ENCODE data around the gene GRK5. TPM values are rescaled to one million over a fixed set of nuclear protein-coding genes. Genes with fewer than 3 reads are reported as not detected.

The GRK5 gene
- total RNA-seq, 2 donors from 2014 or later: 85.3 to 90.2 TPM

- TF ChIP-seq CTCF (IDR thresholded peaks at IDR 0.05): no peak
- DNase-seq (ENCODE audit: low spot score) (no peak), ATAC-seq (ENCODE audit: insufficient number of reproducible peaks, low FRiP score, low read depth) (no peak)
- Histone ChIP-seq H3K36me3 (peaks cover 3% of the 10 kb centered on the region), H3K27me3 (replicated peaks; ENCODE audit: insufficient read depth) (no peaks in the 10 kb centered on the region), H3K4me1 (ENCODE audit: control insufficient read depth in 1 of 2, low read depth in 2 of 2) (peaks cover 44 to 71% of the 10 kb centered on the region in 2 donors), H3K9me3 (no peaks in the 10 kb centered on the region), H3K27ac (no peak overlapping the region), H3K4me3 (no peak overlapping the region)
Measured at GRCh38 chr10:119292968-119293760, 85.8 kb downstream of the GRK5 start.

GRCh38 chr10:119296703-119297102 lies 89.3 kb downstream of the GRK5 start:
- peaks cover 26 to 64% of the 10 kb centered on the region in 2 donors for H3K4me1 ChIP-seq (ENCODE audit: control insufficient read depth in 1 of 2, low read depth in 2 of 2)
- DNase-seq (ENCODE audit: low spot score) (no peak), ATAC-seq (ENCODE audit: insufficient number of reproducible peaks, low FRiP score, low read depth) (no peak)
- no peak overlapping the region for H3K4me3 ChIP-seq
- H3K9me3 ChIP-seq: no peaks in the 10 kb centered on the region
- H3K36me3 ChIP-seq: peaks cover 3% of the 10 kb centered on the region
- no peaks in the 10 kb centered on the region for H3K27me3 ChIP-seq (replicated peaks; ENCODE audit: insufficient read depth)
- H3K27ac ChIP-seq: peak overlapping the region in 1 of 2 donors; percentile 19
- TF ChIP-seq CTCF (IDR thresholded peaks at IDR 0.05): no peak

- TF ChIP-seq CTCF (IDR thresholded peaks at IDR 0.05): no peak
- DNase-seq (ENCODE audit: low spot score): no peak
- H3K4me1 ChIP-seq (ENCODE audit: control insufficient read depth in 1 of 2, low read depth in 2 of 2): peaks cover 29 to 71% of the 10 kb centered on the region in 2 donors
- H3K27ac ChIP-seq: peak overlapping the region in 1 of 2 donors; percentile 19
- peaks cover 3% of the 10 kb centered on the region for H3K36me3 ChIP-seq
- no peaks in the 10 kb centered on the region for H3K27me3 ChIP-seq (replicated peaks; ENCODE audit: insufficient read depth)
- no peak overlapping the region for H3K4me3 ChIP-seq
- no peak for ATAC-seq (ENCODE audit: insufficient number of reproducible peaks, low FRiP score, low read depth)
- no peaks in the 10 kb centered on the region for H3K9me3 ChIP-seq
Measured at GRCh38 chr10:119297207-119297968, 90.0 kb downstream of the GRK5 start.

GRCh38 chr10:119298810-119299209 lies 91.4 kb downstream of the GRK5 start:
- H3K4me3 ChIP-seq: no peak overlapping the region
- no peak for TF ChIP-seq CTCF (IDR thresholded peaks at IDR 0.05)
- DNase-seq (ENCODE audit: low spot score) (no peak), ATAC-seq (ENCODE audit: insufficient number of reproducible peaks, low FRiP score, low read depth) (no peak)
- H3K9me3 ChIP-seq: no peaks in the 10 kb centered on the region
- H3K27me3 ChIP-seq (replicated peaks; ENCODE audit: insufficient read depth): no peaks in the 10 kb centered on the region
- H3K36me3 ChIP-seq: peaks cover 3% of the 10 kb centered on the region
- no peak overlapping the region for H3K27ac ChIP-seq
- H3K4me1 ChIP-seq (ENCODE audit: control insufficient read depth in 1 of 2, low read depth in 2 of 2): peaks cover 29 to 77% of the 10 kb centered on the region in 2 donors

- Histone ChIP-seq H3K36me3 (peaks cover 3% of the 10 kb centered on the region), H3K27me3 (replicated peaks; ENCODE audit: insufficient read depth) (no peaks in the 10 kb centered on the region), H3K4me1 (ENCODE audit: control insufficient read depth in 1 of 2, low read depth in 2 of 2) (peaks cover 23 to 77% of the 10 kb centered on the region in 2 donors), H3K27ac (peak overlapping the region in 1 of 2 donors; percentile 9), H3K9me3 (no peaks in the 10 kb centered on the region), H3K4me3 (no peak overlapping the region)
- no peak for DNase-seq (ENCODE audit: low spot score)
- no peak for ATAC-seq (ENCODE audit: insufficient number of reproducible peaks, low FRiP score, low read depth)
- TF ChIP-seq CTCF (IDR thresholded peaks at IDR 0.05): no peak
Measured at GRCh38 chr10:119299531-119299930, 92.2 kb downstream of the GRK5 start.
